ENCODE data around the gene SCPEP1.

The SCPEP1 gene

DNA sequence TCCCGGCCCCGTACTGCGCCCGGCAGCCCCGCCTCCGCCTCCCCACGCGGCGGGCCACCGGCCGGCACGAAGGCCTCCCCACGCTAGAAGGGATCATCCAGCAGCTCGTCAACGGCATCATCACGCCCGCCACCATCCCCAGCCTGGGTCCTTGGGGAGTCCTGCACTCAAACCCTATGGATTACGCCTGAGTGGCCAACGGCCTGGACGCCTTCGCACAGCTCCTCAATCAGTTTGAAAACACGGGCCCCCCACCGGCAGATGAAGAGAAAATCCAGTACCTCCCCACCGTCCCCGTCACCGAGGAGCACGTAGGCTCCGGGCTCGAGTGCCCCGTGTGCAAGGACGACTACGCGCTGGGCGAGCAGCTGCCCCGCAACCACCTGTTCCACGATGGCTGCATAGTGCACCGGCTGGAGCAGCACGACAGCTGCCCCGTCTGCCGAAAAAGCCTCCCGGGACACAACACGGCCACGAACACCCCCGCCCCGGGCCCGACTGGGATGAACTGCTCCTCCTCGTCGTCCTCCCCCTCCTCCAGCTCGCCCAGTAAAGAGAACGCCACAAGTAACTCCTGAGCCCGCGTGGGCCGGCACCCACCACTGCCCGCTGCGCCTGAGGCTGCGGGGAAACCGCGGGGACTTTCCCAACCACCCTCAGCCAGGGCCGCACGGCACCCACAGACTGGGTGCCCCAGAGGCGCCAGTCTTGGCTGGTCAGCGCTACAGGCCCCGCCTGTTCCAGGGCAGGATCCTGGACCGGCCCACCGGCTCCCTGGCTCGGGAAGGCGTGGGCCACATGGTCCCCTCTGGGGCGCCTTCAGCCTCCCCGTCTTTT lies 68.2 kb downstream of the SCPEP1 start:
- DNase-seq, result no peak

DNA sequence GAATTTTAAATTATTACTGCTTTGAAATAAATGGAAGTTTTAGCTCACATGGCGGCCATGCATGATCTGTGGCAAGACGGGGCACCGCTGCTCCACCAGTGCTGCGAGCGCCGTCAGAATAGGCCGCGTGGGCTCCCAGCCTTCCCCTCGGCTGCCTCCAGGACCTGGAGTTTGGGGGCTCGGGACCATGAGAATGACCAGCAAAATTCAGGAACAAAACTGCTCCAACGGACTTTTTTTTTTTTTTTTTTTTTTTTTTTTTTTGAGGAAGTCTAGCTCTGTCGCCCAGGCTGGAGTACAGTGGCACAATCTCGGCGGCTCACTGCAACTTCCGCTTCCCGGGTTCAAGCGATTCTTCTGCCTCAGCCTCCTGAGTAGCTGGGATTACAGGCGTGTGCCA lies 68.8 kb downstream of the SCPEP1 start:
- no peak for DNase-seq

DNA sequence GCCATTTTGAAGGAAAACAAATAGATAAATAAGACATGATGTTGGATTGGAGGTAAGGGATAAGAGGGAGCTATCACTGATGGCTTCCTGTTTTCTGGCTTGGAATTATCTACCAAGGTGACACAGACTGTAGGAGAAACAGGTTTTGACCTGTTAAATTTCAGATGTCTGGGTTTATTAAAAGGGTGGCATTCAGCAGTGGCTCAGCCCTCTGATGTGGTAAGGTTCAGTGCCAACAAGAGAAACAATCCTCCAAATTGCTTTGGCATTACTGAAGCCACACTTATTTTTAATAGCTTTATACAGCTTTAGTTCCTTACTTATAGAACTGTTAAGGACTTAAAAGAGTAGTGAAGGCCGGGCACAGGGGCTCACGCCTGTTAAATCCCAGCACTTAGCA lies 70.2 kb downstream of the SCPEP1 start:
- DNase-seq, result no peak

DNA sequence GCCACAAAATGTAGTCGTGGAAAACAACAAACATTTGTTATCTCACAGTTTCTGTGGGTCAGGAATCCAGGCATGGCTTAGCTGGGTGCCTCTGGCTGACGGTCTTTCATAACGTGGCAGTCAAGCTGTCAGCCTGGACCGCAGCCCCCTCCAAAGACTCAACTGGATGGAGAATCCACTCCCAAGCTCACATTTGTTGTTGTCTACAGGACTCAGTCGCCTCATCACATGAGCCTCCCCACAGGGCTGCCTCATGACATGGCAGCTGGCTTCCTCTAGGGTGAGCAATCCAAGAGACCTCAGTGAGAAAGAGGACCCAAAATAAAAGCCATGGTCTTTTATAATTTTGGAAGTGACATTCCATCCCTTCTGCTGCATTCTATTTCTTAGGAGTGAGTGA lies 72.4 kb downstream of the SCPEP1 start:
- no peak for DNase-seq

DNA sequence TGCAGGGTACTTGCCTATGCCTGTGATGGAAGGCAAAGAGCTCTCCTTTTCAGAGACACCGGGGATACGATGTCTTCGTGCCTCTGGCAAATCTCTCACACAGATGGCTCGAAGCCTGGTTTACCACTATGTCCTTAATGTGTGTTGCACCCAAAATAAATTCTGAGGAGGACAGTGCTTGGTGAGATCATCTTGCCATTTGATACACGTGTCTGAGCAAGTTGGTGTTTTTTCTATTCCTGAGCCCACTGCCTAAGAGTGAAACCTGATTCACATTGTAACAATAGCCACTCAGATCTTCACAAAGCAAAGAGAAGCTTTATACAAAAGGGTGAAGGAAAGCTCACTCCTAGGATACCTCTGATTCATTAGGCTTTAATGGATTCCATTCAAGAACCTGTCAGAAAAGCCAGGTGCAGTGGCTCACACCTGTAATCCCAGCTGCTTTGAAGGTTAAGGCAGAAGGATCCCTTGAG lies 74.0 kb downstream of the SCPEP1 start:
- peak; percentile 88 for DNase-seq
